GM12874 (cell line): ENCODE results near the gene SERINC1.

Experiments used
- CTCF ChIP-seq: IDR thresholded peaks from 2 replicates; pipeline ENCODE4 v1.5.1; 2011; ENCODE audit warnings: low read depth, mild to moderate bottlenecking, control low read depth, low read length, moderate library complexity; ENCODE audit not compliant: insufficient read depth

The SERINC1 gene

GRCh38 chr6:122490607-122491006 lies 19.0 kb upstream of the SERINC1 start:
- TF ChIP-seq CTCF = no peak

- 0 out of 2 replicates have a peak, but pooled peaks have one; percentile 6 for TF ChIP-seq CTCF
Observed at GRCh38 chr6:122484760-122485159, 13.2 kb upstream of the SERINC1 start.

GRCh38 chr6:122482750-122483080 lies 11.1 kb upstream of the SERINC1 start:
- TF ChIP-seq CTCF = no peak

- peak; percentile 14; the same call in 1 of the 2 replicates for TF ChIP-seq CTCF
Observed at GRCh38 chr6:122476131-122476530, 4.5 kb upstream of the SERINC1 start.

- TF ChIP-seq CTCF = no peak
Observed at GRCh38 chr6:122472022-122472340, 374 bp upstream of the SERINC1 start.

- no peak for TF ChIP-seq CTCF
Observed at GRCh38 chr6:122461885-122462284, 9.7 kb downstream of the SERINC1 start.

- no peak for TF ChIP-seq CTCF
Observed at GRCh38 chr6:122459240-122459639, 12.4 kb downstream of the SERINC1 start.

- TF ChIP-seq CTCF = no peak
Observed at GRCh38 chr6:122458087-122458486, 13.5 kb downstream of the SERINC1 start.
